LNCAP (cell line): ENCODE results near the gene GLRX5.

Experiments used
- TF ChIP-seq, protein P1 (sequence below): fragments of 450-650 bp; IDR thresholded peaks from 2 replicates; pipeline ENCODE4 v1.5.1; 2017; ENCODE audit warnings: mild to moderate bottlenecking

GLRX5 gene

GRCh38 chr14:95500772-95501401 lies 34.0 kb upstream of the GLRX5 start:
- TF ChIP-seq, protein P1, sequence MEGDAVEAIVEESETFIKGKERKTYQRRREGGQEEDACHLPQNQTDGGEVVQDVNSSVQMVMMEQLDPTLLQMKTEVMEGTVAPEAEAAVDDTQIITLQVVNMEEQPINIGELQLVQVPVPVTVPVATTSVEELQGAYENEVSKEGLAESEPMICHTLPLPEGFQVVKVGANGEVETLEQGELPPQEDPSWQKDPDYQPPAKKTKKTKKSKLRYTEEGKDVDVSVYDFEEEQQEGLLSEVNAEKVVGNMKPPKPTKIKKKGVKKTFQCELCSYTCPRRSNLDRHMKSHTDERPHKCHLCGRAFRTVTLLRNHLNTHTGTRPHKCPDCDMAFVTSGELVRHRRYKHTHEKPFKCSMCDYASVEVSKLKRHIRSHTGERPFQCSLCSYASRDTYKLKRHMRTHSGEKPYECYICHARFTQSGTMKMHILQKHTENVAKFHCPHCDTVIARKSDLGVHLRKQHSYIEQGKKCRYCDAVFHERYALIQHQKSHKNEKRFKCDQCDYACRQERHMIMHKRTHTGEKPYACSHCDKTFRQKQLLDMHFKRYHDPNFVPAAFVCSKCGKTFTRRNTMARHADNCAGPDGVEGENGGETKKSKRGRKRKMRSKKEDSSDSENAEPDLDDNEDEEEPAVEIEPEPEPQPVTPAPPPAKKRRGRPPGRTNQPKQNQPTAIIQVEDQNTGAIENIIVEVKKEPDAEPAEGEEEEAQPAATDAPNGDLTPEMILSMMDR: no peak

- TF ChIP-seq, protein P1: no peak
Measured at GRCh38 chr14:95502381-95502950, 32.4 kb upstream of the GLRX5 start.

GRCh38 chr14:95503365-95504134 lies 31.3 kb upstream of the GLRX5 start:
- TF ChIP-seq, protein P1: no peak

DNA sequence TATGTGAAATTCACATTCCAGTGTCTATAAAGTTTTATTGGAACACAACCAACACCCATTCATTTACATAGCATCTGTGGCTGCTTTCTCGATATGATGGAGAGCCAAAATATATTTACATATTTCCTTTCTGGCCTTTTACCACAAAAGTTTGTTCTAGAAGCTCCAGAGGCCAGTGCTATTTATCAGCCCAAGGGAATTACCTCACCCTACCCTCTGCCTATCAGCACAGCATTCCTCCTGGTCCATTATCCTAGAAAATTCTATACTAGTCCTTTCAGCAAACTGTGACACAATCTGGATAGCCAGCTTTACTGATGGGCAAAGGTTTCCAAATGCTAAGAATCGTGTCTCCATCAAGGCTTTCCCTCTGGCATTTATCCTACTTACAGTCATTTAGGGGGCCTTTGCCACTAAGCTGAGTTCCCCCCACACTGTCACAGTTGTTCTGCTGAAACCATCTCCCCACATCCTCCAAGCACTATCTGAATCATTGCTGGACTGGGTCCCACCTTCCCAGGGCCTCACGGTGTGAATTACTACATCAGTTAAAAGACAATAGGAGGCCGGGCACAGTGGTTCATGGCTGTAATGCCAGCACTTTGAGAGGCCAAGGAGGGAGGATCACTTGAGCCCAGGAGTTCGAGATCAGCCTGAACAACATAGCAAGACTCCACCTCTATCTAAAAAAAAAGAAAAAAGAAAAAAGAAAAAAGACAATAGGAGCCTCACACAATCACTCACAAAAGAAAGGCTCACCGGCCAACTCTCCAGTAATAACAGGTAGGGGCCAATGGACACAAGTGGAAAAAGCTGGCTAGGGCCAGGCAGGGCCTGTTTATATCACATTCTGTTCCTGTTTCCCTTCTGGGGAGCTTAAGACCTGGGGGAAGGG lies 30.5 kb upstream of the GLRX5 start:
- TF ChIP-seq, protein P1: no peak

DNA sequence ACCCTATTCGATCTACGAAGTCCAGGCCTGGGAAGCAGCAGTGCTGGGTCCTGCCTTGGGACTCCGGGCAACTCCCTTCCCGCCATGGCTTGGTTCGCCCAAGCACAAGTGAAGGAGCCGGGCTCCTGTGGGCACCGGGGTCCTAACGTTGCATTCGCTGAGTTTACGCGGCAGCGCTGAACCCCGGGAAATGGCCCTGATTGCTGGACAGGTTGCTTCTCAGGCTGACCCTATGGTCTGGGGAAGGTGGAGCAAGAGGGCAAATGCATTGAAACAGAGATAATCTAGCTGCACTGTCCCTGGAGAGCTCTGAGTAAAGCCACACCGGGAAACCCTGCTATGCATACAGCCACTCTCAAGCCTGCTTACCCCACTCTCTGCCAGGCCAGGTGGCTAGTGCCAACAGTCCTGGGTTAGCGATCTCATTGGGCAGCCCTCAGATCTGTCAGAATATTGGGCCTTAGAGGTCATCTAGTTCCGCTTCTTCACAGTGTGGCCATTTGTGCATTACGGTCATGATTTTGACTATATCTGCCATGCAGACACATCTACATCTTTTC lies 29.7 kb upstream of the GLRX5 start:
- TF ChIP-seq, protein P1: no peak

GRCh38 chr14:95507174-95507573 lies 27.7 kb upstream of the GLRX5 start:
- TF ChIP-seq, protein P1: no peak

- TF ChIP-seq, protein P1: no peak
Measured at GRCh38 chr14:95507701-95508103, 27.1 kb upstream of the GLRX5 start.
